DMS53 treated with DMSO at 0.1 percent for 48 hours (cell line): ENCODE results near the gene CTBP1.

Source experiments
- DNase-seq: peaks from one replicate; lab custom pipeline; 2025; ENCODE audit not compliant: unreplicated experiment; lab: John Stamatoyannopoulos, UW

The CTBP1 gene

GRCh38 chr4:1285151-1285789 lies 36.3 kb upstream of the CTBP1 start:
- DNase-seq, result no peak

- DNase-seq, result no peak
These were observed 34.8 kb upstream of the CTBP1 start for GRCh38 chr4:1283711-1284110.

GRCh38 chr4:1279253-1279652 lies 30.3 kb upstream of the CTBP1 start:
- DNase-seq, result no peak

DNA sequence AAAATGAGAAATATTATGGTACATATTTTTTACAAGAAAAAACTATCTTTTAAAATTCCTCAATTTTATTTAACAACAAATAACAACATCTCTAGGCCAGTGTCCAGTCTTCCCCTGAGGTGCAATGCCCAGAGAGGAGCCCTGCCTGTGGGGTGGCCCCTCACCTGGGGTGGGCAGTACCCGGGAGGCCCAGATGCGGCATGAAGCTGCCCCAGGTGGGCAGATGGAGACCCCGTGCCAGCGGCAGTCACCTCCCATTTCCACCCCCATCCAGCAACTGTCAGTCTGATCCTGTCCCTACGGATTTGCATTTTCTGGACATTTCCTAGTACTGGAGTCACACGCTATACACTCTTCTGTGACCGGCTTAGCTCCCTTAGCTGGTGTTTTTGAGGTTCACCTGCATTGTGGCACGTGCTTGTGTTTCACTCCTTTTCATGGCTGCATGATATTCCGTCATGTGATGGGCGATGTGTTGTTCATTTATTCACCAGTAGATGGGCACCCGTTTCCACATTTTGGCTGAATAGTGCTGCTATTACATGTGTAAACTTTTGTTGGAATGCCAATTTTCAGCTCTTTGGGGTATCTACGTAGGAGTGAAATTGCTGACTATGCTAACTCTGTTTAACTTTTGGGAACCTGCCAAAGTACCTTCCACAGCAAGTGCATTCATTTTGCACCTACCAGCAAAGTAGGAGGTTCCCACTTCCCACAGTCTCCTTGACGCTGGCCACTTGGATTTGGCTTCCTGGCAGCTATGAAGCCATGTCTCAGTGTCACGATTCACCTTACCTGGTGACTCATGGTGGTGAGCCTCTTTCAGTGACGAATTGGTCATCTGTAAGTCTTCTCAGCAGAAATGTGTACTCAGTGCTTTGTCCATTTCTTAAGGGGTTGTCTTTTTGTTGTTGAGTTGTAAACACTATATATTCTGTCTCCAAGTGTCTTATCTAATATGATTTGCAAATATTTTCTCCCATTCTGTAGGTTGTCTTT lies 29.0 kb upstream of the CTBP1 start:
- DNase-seq, result no peak

DNA sequence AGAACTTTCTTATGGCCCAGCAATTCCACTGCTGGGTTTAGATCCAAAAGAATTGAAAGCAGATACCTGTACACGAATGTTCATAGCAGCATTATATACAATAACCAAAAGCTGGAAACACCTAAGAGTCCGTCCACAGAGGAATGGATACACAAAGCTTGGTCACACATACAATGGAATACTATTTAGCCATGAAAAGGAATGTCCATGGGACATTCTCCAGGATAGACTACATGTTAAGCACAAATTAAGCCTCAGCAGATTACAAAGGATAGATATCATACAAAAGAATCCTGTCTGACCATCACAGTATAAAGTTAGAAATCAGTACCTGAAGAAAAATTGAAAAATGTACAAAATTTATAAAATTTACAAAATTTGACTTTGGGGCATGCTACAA lies 28.1 kb upstream of the CTBP1 start:
- no peak for DNase-seq

DNA sequence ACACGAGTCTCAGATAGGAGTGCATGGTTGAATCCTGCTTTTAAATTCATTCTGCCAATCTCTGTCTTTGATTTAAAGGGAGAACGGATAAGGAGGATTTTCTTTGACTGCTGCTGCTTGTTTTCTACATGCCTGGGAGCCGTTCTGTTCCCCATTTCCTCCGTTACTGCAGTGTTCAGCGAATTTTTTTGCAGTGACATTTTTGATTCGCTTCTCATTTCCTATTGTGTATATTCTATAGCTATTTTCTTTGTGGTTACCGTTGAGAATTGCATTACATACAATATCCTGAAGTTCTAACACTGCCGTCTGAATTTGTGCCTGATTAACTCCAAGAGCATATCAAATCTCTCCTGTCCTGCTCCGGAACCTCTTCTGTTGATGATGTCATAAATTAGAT lies 25.9 kb upstream of the CTBP1 start:
- DNase-seq, result no peak

GRCh38 chr4:1271686-1272085 lies 22.8 kb upstream of the CTBP1 start:
- DNase-seq, result no peak

- DNase-seq, result no peak
These were observed 20.3 kb upstream of the CTBP1 start for GRCh38 chr4:1269209-1269608.

- no peak for DNase-seq
These were observed 18.2 kb upstream of the CTBP1 start for GRCh38 chr4:1266881-1267763.

GRCh38 chr4:1265351-1265750 lies 16.4 kb upstream of the CTBP1 start:
- DNase-seq, result no peak

DNA sequence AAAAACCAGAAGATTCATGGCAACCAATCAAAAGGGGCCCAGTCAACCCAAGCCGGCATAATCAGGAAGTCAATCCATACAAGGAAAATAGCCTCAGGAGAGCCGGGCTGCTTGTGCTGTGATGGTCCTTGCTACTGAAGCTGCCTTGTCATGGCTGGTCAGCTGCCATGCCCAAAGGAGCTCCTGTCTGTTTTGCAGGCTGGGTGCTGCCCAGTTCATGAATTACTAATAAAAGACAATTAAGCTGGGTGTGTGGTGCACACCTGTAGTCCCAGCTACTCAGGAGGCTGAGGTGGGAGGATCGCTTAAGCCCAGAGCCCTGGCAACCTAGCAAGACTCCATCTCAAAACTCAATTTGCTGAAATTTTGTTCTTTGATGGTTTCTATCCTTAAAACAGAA lies 16.0 kb upstream of the CTBP1 start:
- no peak for DNase-seq

DNA sequence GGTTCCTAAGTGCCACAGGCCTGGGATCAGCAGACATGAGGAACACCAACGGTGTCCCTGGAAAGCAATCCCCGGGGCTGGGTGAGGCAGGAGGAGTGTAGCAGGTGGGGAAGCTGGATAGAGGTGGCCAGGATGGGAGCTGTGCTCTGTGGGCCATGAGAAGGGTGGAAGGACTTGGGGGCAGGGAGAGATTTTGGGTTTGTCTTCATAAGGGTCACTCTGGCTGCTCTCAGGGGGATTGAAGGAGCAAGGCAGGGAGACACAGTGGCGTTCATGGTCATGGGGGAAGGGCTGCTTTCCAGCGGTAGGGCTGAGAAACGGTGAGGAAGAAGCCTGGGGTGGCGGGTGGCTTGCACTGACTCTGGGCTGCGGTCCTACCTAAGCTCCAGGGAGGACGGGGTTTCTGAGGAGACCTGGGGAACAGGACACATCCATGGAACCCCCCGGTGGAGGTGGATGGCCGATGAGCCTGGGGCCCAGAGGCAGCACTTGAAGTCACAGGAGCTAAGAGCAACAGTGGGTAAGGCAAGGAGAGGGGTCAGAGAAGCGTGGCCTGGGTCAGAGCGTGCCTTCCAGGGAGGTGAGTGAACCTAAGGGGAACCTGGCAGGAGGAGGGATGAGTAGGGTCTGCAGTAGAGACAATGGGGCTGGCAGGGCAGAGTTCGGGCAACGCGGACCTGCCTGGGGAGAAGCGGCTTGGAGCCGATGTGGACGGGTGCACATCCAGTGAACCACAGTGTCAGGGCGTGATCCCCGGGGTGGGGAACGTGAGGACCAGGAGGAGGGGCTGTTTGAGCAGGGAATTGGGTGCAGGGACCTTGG lies 12.4 kb upstream of the CTBP1 start:
- no peak for DNase-seq

DNA sequence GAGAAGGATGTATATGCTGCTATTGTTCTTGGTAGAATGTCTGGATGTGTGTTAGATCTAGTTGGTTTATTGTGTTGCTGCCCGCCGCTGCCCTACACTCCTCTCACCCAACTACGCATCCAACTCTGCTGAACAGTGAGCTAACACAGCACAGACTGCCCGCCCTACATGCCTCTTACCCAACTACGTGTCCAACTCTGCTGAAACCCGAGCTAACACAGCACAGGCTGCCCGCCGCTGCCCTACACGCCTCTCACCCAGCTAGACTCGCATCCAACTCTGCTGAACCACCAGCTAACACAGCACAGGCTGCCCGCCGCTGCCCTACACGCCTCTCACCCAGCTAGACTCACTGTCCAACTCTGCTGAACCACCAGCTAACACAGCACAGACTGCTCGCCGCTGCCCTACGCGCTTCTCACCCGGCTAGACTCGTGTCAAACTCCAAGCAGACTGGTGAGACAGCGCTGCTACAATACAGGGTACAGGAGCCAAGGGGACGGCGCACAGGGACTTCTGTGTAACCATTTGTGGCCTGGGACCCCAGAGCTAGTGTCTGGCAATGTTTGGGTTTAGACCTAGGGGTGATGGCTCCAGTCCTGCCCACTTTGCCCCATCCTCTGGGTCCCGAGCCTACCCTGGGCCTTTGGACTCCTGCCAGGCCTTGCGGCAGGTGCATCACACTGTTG lies 11.6 kb upstream of the CTBP1 start:
- DNase-seq, result no peak

DNA sequence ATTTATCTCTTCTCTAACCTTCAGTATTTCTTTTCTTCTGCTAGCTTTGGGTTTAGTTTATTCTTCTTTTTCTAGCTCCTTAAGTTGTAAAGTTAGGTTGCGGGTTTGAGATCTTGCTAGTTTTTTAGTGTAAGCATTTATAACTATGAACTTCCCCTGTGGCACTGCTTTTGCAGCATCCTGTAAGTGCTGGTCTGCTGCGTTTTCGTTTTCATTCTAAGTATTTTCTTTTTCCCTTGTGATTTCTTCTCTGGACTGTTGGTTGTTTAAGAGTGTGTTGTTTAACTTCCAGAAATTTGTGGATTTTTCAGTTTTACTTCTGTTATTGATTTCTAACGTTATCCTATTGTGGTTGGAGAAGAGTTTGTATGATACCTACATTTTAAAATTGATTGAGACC lies 11.0 kb upstream of the CTBP1 start:
- no peak for DNase-seq

DNA sequence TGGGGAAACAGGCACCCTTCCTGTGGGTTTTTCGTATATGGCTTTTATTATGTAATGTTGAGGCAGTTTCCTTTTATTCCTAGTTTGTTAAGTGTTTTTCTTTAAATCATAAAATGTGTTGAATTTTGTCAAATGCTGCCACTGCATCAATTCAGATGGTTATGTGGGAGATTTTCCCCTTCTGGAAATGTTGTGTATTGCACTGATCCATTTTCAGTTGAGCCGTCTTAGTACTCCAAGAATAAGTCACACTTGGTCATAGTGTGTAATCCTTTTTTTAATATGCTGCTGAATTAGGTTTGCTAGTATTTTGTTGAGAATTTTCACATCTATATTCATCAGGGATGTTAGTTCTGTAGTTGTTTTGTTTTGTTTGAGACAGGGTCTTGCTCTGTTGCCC lies 9.5 kb upstream of the CTBP1 start:
- DNase-seq, result no peak

DNA sequence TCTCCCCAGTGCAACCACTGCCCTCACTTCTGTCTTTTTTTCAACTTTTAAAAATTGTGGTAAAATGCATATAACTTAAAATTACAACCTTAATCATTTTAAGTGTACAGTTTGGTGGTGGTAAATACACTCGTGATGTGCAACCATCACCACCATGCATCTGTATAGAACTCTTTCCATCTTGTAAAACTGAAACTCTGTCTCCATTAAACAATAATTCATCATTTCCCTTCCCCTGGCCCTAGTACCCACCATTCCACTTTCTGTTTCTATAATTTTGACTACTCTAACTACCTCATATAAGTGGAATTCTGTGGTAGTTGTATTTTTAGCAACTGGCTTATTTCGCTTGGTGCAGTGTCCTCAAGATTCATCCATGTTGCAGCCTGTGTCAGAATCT lies 6.8 kb upstream of the CTBP1 start:
- DNase-seq, result no peak

GRCh38 chr4:1255151-1255550 lies 6.2 kb upstream of the CTBP1 start:
- DNase-seq, result no peak

DNA sequence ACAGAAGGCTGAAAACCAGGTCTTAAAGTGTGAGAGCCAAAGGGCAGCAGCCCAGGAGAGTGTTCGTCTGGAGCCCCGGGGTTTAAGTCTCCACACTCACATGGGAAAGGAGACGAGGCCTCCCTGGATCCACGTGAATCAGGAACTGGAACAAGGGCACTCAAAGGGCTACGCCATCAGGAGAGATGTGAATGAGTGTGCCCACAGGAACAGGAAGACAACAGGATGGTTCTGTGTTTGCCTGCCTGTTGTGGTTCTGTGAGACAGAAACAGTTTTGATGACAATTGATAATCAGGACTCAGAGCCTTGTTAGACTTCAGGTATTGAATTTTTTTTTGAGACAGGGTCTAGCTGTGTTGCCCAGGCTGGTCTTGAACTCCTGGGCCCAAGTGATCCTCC lies 4.9 kb upstream of the CTBP1 start:
- no peak for DNase-seq

GRCh38 chr4:1252928-1253492 lies 4.1 kb upstream of the CTBP1 start:
- DNase-seq, result no peak

GRCh38 chr4:1251773-1252066 lies 2.8 kb upstream of the CTBP1 start:
- DNase-seq, result no peak
